PC-3 (cell line): Measurements from ENCODE around the gene GATA3. TPM values are rescaled to one million over a fixed set of nuclear protein-coding genes. Genes with fewer than 3 reads are reported as not detected.

ENCODE experiments used
- ATAC-seq: fragments of 200-7000 bp; cut with Tn5 transposase; 2 replicates; pipeline ENCODE4 v1.9.1; 2020; ENCODE audit warnings: mild to moderate bottlenecking, moderate library complexity
- BruUV-seq: library from RNA; stranded (reverse); fragments of 400-500 nt; replicated peaks from 2 replicates; lab custom pipeline; 2021; lab: Mats Ljungman, UMichigan
- CTCF ChIA-PET: fragments of 300-600 bp; sonication (Branson Sonifier 250); formaldehyde crosslinking; loops from one replicate; lab custom pipeline; 2022; ENCODE audit warnings: antibody characterized with exemption; lab: Charles Lee
- POLR2A ChIA-PET: fragments of 300-600 bp; sonication (Branson Sonifier 250); formaldehyde crosslinking; loops from one replicate; lab custom pipeline; 2022; ENCODE audit warnings: antibody characterized with exemption; ENCODE audit not compliant: unreplicated experiment; lab: Charles Lee
- DNase-seq: peaks from one replicate; pipeline ENCODE4 v3.0.0-alpha.2; 2015
- H2AFZ ChIP-seq: fragments of 300-600 bp; sonication (generic); 2 replicates; pipeline ENCODE4 v1.6.0; 2016; ENCODE audit warnings: antibody characterized with exemption, low read length
- H3F3A ChIP-seq: fragments of 300-600 bp; sonication (generic); one replicate; pipeline ENCODE4 v1.6.0; 2017; ENCODE audit warnings: antibody characterized with exemption, low read length, control low read depth, mild to moderate bottlenecking; ENCODE audit not compliant: unreplicated experiment
- H3K27ac ChIP-seq: fragments of 300-600 bp; sonication (generic); 2 replicates; pipeline ENCODE4 v1.5.1; 2016; ENCODE audit warnings: mild to moderate bottlenecking, low read length
- H3K27me3 ChIP-seq: fragments of 300-600 bp; sonication (generic); 2 replicates; pipeline ENCODE4 v1.6.1; 2016; ENCODE audit warnings: low read length, mixed read lengths
- H3K36me3 ChIP-seq: fragments of 300-600 bp; sonication (generic); 2 replicates; pipeline ENCODE4 v1.6.1; 2016; ENCODE audit warnings: low read depth, mixed run types, low read length, mixed read lengths
- H3K4me1 ChIP-seq: fragments of 300-600 bp; sonication (generic); 2 replicates; pipeline ENCODE4 v1.5.1; 2016; ENCODE audit warnings: low read length; ENCODE audit not compliant: insufficient read depth
- H3K4me2 ChIP-seq: fragments of 300-600 bp; sonication (generic); 2 replicates; pipeline ENCODE4 v1.6.0; 2016; ENCODE audit warnings: low read length
- H3K4me3 ChIP-seq: fragments of 300-600 bp; sonication (generic); 2 replicates; pipeline ENCODE4 v1.5.1; 2016; ENCODE audit warnings: mild to moderate bottlenecking, low read length, mixed read lengths
- H3K79me2 ChIP-seq: fragments of 300-600 bp; sonication (generic); 2 replicates; pipeline ENCODE4 v1.6.1; 2017; ENCODE audit warnings: low read length, mixed read lengths
- H3K9ac ChIP-seq: fragments of 300-600 bp; sonication (generic); 2 replicates; pipeline ENCODE4 v1.6.0; 2016; ENCODE audit warnings: mild to moderate bottlenecking, low read length
- H3K9me2 ChIP-seq: fragments of 300-600 bp; sonication (generic); replicated peaks from 2 replicates; pipeline ENCODE4 v1.6.1; 2016; ENCODE audit warnings: mixed run types, low read length, mixed read lengths
- H3K9me3 ChIP-seq: fragments of 300-600 bp; sonication (generic); 2 replicates; pipeline ENCODE4 v1.6.1; 2016; ENCODE audit warnings: low read length, mixed read lengths
- H4K20me1 ChIP-seq: fragments of 300-600 bp; sonication (generic); 2 replicates; pipeline ENCODE4 v1.6.1; 2016; ENCODE audit warnings: low read length, mixed read lengths
- EZH2 ChIP-seq: fragments of 300-600 bp; sonication (generic); IDR thresholded peaks from one replicate; pipeline ENCODE4 v1.6.1; 2017; ENCODE audit warnings: antibody characterized with exemption, mild to moderate bottlenecking, low read length; ENCODE audit not compliant: unreplicated experiment
- EZH2phosphoT487 ChIP-seq: fragments of 300-600 bp; sonication (generic); IDR thresholded peaks from 2 replicates; pipeline ENCODE4 v1.6.1; 2018; ENCODE audit warnings: mild to moderate bottlenecking, antibody characterized with exemption, low read length, borderline replicate concordance
- intact Hi-C: fragments of 100-400 bp; cut with micrococcal nuclease; formaldehyde crosslinking; loops from 2 replicates; pipeline ENCODE4 v1.9.0; 2023
- total RNA-seq: library from RNA; depleted of rRNA; stranded (reverse); fragments of >200 nt; gene quantifications from 2 replicates; pipeline ENCODE4 v1.2.3, GENCODE V29; 2014
- TF ChIP-seq, protein P1 (sequence below): fragments of 300-600 bp; sonication (generic); conservative IDR thresholded peaks from 2 replicates; pipeline ENCODE4 v1.5.1; 2017; ENCODE audit warnings: antibody characterized with exemption, low read depth, mild to moderate bottlenecking, low read length

The GATA3 gene
- total RNA-seq, 1 experiment from 2014 or later: 2.6 TPM

DNA sequence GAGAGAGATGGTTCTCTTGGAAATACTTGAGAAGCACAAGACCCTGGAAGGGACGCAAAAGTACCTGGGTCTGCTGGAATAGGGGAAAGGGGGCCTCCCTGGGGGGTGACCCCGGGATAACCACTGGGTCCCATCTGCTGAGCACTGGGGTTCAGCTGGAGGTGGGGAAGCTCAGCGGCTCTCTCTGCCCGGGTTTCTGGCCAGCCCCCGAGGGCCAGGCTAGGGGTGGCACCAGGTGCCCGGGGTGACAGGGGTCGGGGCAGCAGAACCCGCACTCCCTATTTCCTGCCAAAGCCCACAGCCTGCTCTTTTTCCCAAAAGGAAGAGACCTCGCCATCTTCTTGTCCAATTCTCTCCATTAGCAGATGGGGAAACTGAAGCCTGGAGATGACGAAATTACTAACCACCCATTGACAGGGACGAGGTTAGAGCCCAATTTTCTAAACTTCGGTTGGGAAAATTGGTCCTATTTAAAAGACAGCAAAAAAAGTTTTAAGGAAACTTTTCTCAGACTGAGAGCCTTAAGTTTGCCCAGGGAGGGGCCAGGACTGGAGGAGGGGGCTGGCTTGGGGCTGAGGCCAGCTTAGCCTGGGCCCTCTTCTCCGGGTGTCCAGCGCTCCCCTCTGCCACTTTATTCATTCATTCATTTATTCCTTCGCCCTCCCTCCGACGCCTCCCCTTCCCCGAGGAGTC is 17.8 kb upstream of the GATA3 start:
- CTCF ChIA-PET: no interaction called here
- Histone ChIP-seq H3K9me2 (no peaks in the 10 kb centered on the region), H3K4me1 (no peaks in the 10 kb centered on the region), H3K79me2 (no peaks in the 10 kb centered on the region), H3K4me3 (no peak overlapping the region), H3K4me2 (no peak overlapping the region), H3K36me3 (no peaks in the 10 kb centered on the region), H3K9me3 (no peaks in the 10 kb centered on the region), H3K27me3 (peaks cover 35% of the 10 kb centered on the region), H3K27ac (no peak overlapping the region), H3F3A (no peaks in the 10 kb centered on the region), H2AFZ (no peak overlapping the region), H4K20me1 (no peaks in the 10 kb centered on the region), H3K9ac (no peak overlapping the region)
- no peak for DNase-seq
- ATAC-seq: no peak
- POLR2A ChIA-PET: no interaction called here
- no TSS peak for BruUV-seq
- TF ChIP-seq EZH2phosphoT487: no peak
- TF ChIP-seq, protein P1, sequence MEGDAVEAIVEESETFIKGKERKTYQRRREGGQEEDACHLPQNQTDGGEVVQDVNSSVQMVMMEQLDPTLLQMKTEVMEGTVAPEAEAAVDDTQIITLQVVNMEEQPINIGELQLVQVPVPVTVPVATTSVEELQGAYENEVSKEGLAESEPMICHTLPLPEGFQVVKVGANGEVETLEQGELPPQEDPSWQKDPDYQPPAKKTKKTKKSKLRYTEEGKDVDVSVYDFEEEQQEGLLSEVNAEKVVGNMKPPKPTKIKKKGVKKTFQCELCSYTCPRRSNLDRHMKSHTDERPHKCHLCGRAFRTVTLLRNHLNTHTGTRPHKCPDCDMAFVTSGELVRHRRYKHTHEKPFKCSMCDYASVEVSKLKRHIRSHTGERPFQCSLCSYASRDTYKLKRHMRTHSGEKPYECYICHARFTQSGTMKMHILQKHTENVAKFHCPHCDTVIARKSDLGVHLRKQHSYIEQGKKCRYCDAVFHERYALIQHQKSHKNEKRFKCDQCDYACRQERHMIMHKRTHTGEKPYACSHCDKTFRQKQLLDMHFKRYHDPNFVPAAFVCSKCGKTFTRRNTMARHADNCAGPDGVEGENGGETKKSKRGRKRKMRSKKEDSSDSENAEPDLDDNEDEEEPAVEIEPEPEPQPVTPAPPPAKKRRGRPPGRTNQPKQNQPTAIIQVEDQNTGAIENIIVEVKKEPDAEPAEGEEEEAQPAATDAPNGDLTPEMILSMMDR: no peak
- no peak for TF ChIP-seq EZH2
- intact Hi-C loops: no loop called here

DNA sequence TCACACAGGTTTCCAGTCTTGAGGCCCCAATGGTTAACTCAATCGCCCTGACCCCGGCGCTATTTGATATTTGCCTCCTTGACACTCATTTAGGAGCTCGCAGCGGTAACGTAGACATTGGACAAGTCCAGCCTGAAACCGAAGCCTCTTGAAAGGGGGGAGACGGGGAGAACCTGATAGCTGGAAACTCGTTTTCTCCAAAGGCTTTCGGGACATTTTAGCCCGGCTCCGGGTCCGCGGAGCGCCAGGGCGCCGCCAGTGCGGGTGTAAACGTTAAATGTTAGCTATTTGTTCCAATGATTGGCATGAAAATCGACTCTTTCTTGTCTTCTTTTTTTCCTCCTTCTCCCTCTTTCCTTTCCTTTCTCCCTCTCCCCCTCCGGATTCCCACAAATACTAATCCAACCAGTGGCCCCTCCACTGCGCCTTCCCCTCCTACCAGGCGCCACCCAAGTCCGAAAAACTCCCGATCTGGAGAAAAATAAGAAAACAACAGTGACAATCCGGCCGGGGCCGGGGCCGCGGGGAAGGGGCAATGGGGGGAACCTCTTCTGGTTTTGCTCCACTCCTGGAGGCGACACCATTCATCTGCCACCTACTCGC is 17.2 kb upstream of the GATA3 start:
- peaks cover 42% of the 10 kb centered on the region for H3K27me3 ChIP-seq
- TF ChIP-seq EZH2phosphoT487 (no peak), EZH2 (no peak)
- TF ChIP-seq, protein P1: no peak

More for the DNA sequence above, 17.2 kb upstream of the GATA3 start:
- Histone ChIP-seq H3K9me2 (no peaks in the 10 kb centered on the region), H3F3A (no peaks in the 10 kb centered on the region), H3K36me3 (no peaks in the 10 kb centered on the region), H3K4me3 (no peak overlapping the region; the same call in 1 of the 2 replicates), H4K20me1 (no peaks in the 10 kb centered on the region), H3K4me1 (no peaks in the 10 kb centered on the region), H3K79me2 (no peaks in the 10 kb centered on the region), H3K9ac (no peak overlapping the region), H2AFZ (no peak overlapping the region), H3K27ac (no peak overlapping the region), H3K4me2 (no peak overlapping the region), H3K9me3 (no peaks in the 10 kb centered on the region)
- BruUV-seq: no TSS peak
- DNase-seq (no peak), ATAC-seq (no peak)
- intact Hi-C loops: no loop called here
- ChIA-PET POLR2A (no interaction called here), CTCF (no interaction called here)
